ENCODE data around the gene MYH2. TPM values are rescaled to one million over a fixed set of nuclear protein-coding genes. Genes with fewer than 3 reads are reported as not detected.

Gene MYH2
- total RNA-seq, 1 donor from 2014 or later, result not detected

DNA sequence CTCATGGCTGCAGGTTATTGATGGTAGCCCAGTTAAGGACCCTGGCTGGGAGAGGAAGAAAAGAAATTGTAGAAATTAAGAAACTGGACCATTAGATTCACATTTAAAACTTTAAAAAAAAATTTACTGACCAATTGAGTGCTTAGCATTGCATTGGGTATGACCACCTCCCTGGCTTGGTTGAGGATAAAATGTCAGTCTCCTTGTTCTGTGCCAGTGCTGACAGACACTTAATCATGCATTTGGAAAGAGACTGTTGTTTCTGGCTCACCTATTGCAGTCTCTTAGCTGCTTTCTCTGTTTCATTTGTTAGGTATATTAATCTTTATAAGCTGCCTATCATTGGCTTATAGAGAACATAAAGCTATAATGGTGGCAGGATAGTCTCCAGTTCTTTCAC, 32.8 kb downstream of the MYH2 start:
- H3K27ac Mint-ChIP-seq (ENCODE audit: unreplicated experiment), result no peak overlapping the region
- DNase-seq, result no peak
- no peaks in the 10 kb centered on the region for H3K4me1 Mint-ChIP-seq (ENCODE audit: low read depth, unreplicated experiment)
- no peaks in the 10 kb centered on the region for H3K36me3 Mint-ChIP-seq (ENCODE audit: unreplicated experiment)
- no peak overlapping the region for H3K4me3 Mint-ChIP-seq (ENCODE audit: unreplicated experiment)
- H3K9me3 Mint-ChIP-seq (ENCODE audit: unreplicated experiment), result no peaks in the 10 kb centered on the region
- no peaks in the 10 kb centered on the region for H3K27me3 Mint-ChIP-seq (ENCODE audit: unreplicated experiment)
- TF ChIP-seq, protein P1, sequence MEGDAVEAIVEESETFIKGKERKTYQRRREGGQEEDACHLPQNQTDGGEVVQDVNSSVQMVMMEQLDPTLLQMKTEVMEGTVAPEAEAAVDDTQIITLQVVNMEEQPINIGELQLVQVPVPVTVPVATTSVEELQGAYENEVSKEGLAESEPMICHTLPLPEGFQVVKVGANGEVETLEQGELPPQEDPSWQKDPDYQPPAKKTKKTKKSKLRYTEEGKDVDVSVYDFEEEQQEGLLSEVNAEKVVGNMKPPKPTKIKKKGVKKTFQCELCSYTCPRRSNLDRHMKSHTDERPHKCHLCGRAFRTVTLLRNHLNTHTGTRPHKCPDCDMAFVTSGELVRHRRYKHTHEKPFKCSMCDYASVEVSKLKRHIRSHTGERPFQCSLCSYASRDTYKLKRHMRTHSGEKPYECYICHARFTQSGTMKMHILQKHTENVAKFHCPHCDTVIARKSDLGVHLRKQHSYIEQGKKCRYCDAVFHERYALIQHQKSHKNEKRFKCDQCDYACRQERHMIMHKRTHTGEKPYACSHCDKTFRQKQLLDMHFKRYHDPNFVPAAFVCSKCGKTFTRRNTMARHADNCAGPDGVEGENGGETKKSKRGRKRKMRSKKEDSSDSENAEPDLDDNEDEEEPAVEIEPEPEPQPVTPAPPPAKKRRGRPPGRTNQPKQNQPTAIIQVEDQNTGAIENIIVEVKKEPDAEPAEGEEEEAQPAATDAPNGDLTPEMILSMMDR (IDR thresholded peaks at IDR 0.05; ENCODE audit: partially characterized antibody, unreplicated experiment), result no peak

DNA sequence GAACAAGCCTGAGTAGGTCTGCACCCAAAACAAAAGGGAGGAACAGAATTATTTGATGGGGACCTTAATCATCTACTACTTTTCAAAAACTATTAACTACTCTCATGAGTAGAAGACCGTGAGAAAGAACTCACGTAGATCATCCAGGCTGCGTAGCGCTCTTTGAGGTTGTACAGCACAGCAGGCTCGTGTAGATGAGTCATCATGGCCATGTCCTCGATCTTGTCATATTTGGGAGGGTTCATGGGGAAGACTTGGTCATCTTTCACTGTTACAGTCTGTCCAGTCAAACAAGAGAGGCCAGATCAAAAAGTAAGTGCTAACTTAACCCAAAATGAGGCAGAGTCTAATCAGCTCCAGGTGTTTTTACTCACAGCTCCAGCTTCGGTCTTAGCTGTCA, 33.4 kb downstream of the MYH2 start:
- H3K9me3 Mint-ChIP-seq (ENCODE audit: unreplicated experiment), result no peaks in the 10 kb centered on the region
- H3K4me3 Mint-ChIP-seq (ENCODE audit: unreplicated experiment), result no peak overlapping the region
- H3K36me3 Mint-ChIP-seq (ENCODE audit: unreplicated experiment), result no peaks in the 10 kb centered on the region
- H3K27me3 Mint-ChIP-seq (ENCODE audit: unreplicated experiment), result no peaks in the 10 kb centered on the region
- no peaks in the 10 kb centered on the region for H3K4me1 Mint-ChIP-seq (ENCODE audit: low read depth, unreplicated experiment)
- TF ChIP-seq, protein P1 (IDR thresholded peaks at IDR 0.05; ENCODE audit: partially characterized antibody, unreplicated experiment), result no peak
- no peak overlapping the region for H3K27ac Mint-ChIP-seq (ENCODE audit: unreplicated experiment)
- DNase-seq, result no peak

DNA sequence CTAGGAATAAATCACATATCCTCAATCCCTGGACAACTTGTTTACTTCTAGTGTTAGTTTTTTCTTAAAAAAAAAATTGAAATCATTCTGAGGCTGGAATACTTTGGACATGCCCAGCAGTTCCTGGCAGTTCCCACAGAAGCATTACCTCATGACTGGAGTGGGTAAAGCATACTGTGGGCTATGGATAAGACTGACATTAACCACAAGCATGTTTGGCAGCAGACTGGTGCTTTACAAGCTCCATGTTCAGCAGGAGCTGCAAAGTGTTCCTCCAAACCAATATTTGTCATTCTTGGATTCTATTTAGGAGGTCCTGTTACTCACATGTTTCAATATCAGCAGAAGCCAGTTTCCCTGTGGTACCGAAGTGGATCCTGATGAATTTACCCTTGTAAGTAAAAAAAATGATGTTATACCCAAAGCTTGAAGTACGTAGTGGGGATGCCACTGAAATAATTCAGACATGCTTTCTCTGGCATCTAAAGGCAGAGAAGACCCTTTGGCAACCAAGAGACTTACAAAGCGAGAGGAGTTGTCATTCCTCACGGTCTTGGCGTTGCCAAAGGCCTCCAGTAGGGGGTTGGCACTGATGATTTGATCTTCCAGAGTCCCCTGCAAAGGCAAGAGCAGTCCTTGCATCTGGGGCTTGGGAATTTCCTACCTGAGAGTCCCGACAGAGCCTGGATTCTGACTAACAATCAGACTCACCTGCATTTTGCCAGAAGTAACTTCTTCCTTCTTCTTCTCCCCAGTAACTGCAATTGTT, 36.0 kb downstream of the MYH2 start:
- Mint-ChIP-seq H3K4me3 (ENCODE audit: unreplicated experiment) (no peak overlapping the region), H3K36me3 (ENCODE audit: unreplicated experiment) (no peaks in the 10 kb centered on the region), H3K4me1 (ENCODE audit: low read depth, unreplicated experiment) (no peaks in the 10 kb centered on the region), H3K9me3 (ENCODE audit: unreplicated experiment) (no peaks in the 10 kb centered on the region), H3K27me3 (ENCODE audit: unreplicated experiment) (no peaks in the 10 kb centered on the region), H3K27ac (ENCODE audit: unreplicated experiment) (no peak overlapping the region)
- TF ChIP-seq, protein P1 (IDR thresholded peaks at IDR 0.05; ENCODE audit: partially characterized antibody, unreplicated experiment), result no peak
- DNase-seq, result no peak

DNA sequence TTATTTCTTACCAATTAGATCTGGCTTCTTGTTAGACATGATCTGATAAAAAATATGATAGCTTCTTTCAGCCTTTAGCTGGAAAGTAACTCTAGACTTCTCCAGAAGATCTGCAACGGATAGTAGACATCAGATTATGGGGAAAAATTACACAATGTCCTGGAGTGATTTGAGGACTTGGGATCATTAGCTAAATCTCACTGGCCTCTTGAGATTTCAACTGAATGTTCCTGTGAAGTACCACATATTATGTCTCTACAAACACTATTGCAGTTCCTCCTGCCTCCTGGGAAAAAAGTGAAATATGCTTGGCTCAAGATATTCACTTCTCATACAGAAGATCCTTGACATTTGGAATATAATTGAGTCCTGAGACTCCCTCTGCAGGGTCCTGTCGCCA, 36.6 kb downstream of the MYH2 start:
- Mint-ChIP-seq H3K36me3 (ENCODE audit: unreplicated experiment) (no peaks in the 10 kb centered on the region), H3K27ac (ENCODE audit: unreplicated experiment) (no peak overlapping the region), H3K4me1 (ENCODE audit: low read depth, unreplicated experiment) (no peaks in the 10 kb centered on the region), H3K9me3 (ENCODE audit: unreplicated experiment) (no peaks in the 10 kb centered on the region), H3K27me3 (ENCODE audit: unreplicated experiment) (no peaks in the 10 kb centered on the region), H3K4me3 (ENCODE audit: unreplicated experiment) (no peak overlapping the region)
- TF ChIP-seq, protein P1 (IDR thresholded peaks at IDR 0.05; ENCODE audit: partially characterized antibody, unreplicated experiment), result no peak
- DNase-seq, result no peak

DNA sequence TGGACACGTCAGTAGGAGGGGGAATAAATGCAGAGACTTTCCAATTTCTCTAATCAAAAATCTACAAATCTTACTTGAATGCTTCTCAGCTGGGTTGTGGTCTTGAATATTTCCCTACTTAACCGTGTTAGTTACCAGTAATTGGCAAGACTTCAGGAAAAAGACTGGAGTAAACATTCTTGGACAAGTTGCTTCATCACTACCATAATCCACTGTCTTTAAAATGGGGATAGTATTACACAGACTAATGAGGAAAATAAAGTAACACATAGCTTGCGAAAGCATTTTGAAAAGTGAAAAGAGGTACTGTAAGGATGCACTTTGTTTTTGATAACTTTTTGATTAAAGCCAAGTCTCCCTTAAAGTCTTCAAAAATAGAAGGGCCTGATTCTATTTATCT, 49.5 kb downstream of the MYH2 start:
- Mint-ChIP-seq H3K27ac (ENCODE audit: unreplicated experiment) (no peak overlapping the region), H3K9me3 (ENCODE audit: unreplicated experiment) (no peaks in the 10 kb centered on the region), H3K4me3 (ENCODE audit: unreplicated experiment) (no peak overlapping the region), H3K36me3 (ENCODE audit: unreplicated experiment) (peaks cover 4% of the 10 kb centered on the region), H3K27me3 (ENCODE audit: unreplicated experiment) (no peaks in the 10 kb centered on the region), H3K4me1 (ENCODE audit: low read depth, unreplicated experiment) (no peaks in the 10 kb centered on the region)
- no peak for DNase-seq
- TF ChIP-seq, protein P1 (IDR thresholded peaks at IDR 0.05; ENCODE audit: partially characterized antibody, unreplicated experiment), result no peak
